ENCODE data around the gene TTC21A.

The TTC21A gene

DNA sequence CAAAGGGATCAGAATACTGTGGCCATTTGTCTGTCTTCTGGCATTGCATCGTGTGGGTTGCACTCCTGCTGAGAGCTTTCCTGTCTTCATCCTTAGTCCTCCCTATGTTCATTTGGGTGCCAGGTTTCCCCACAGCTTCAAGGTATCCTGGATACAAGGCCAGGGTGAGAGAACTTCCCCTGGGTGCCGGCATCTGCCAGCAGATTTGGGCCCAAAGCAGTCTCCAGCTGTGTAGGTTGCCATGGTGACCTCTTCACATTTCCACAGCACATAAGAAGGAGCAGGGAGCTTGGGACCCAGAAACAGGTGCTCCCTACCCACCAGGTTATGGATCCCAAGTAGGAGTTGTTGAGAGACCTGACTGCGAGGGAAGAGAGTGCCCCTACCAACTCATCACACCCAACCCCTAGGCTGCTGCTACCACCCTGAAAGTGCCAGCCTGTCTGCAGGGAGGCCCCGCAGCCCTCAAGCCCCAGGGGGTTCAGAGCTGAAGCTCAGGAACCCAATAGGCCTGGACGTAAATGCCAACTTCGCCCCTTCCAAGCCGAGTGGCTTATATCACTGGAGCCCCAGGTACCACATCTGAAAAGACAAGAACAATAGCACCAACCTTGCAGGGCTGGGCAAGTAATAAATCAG is 19.9 kb downstream of the TTC21A start:
- H3K9me3 ChIP-seq (ENCODE audit: control insufficient read depth in 1 of 2, low read length in 2 of 2): no peaks in the 10 kb centered on the region
- H3K36me3 ChIP-seq (ENCODE audit: control insufficient read depth in 1 of 2, insufficient read depth in 2 of 2, low read length in 2 of 2): no peaks in the 10 kb centered on the region
- no peak overlapping the region for H3K4me3 ChIP-seq (ENCODE audit: low read depth in 1 of 2, low read length in 2 of 2)
- H3K4me1 ChIP-seq (ENCODE audit: control insufficient read depth in 1 of 2, insufficient read depth in 2 of 2, low read length in 2 of 2): peaks cover 16 to 18% of the 10 kb centered on the region in 2 donors
- no peak overlapping the region for H3K27ac ChIP-seq (ENCODE audit: low read depth, low read length)
- H3K9ac ChIP-seq (ENCODE audit: low read depth in 1 of 2, low read length in 2 of 2): no peak overlapping the region
- no peaks in the 10 kb centered on the region for H3K27me3 ChIP-seq (ENCODE audit: control insufficient read depth in 1 of 2, insufficient read depth in 2 of 2, low read length in 2 of 2)

- Histone ChIP-seq H3K4me3 (ENCODE audit: low read depth in 1 of 2, low read length in 2 of 2) (no peak overlapping the region), H3K9ac (ENCODE audit: low read depth in 1 of 2, low read length in 2 of 2) (no peak overlapping the region), H3K4me1 (ENCODE audit: control insufficient read depth in 1 of 2, insufficient read depth in 2 of 2, low read length in 2 of 2) (peaks cover 16 to 18% of the 10 kb centered on the region in 2 donors), H3K36me3 (ENCODE audit: control insufficient read depth in 1 of 2, insufficient read depth in 2 of 2, low read length in 2 of 2) (no peaks in the 10 kb centered on the region), H3K27me3 (ENCODE audit: control insufficient read depth in 1 of 2, insufficient read depth in 2 of 2, low read length in 2 of 2) (no peaks in the 10 kb centered on the region), H3K27ac (ENCODE audit: low read depth, low read length) (no peak overlapping the region), H3K9me3 (ENCODE audit: control insufficient read depth in 1 of 2, low read length in 2 of 2) (no peaks in the 10 kb centered on the region)
Observed at GRCh38 chr3:39127908-39128304, 20.4 kb downstream of the TTC21A start.

GRCh38 chr3:39128951-39129350 is 21.5 kb downstream of the TTC21A start:
- H3K27ac ChIP-seq (ENCODE audit: low read depth, low read length): no peak overlapping the region
- no peak overlapping the region for H3K9ac ChIP-seq (ENCODE audit: low read depth in 1 of 2, low read length in 2 of 2)
- H3K9me3 ChIP-seq (ENCODE audit: control insufficient read depth in 1 of 2, low read length in 2 of 2): no peaks in the 10 kb centered on the region
- peaks cover 16 to 18% of the 10 kb centered on the region in 2 donors for H3K4me1 ChIP-seq (ENCODE audit: control insufficient read depth in 1 of 2, insufficient read depth in 2 of 2, low read length in 2 of 2)
- H3K27me3 ChIP-seq (ENCODE audit: control insufficient read depth in 1 of 2, insufficient read depth in 2 of 2, low read length in 2 of 2): no peaks in the 10 kb centered on the region
- H3K4me3 ChIP-seq (ENCODE audit: low read depth in 1 of 2, low read length in 2 of 2): no peak overlapping the region
- no peaks in the 10 kb centered on the region for H3K36me3 ChIP-seq (ENCODE audit: control insufficient read depth in 1 of 2, insufficient read depth in 2 of 2, low read length in 2 of 2)

DNA sequence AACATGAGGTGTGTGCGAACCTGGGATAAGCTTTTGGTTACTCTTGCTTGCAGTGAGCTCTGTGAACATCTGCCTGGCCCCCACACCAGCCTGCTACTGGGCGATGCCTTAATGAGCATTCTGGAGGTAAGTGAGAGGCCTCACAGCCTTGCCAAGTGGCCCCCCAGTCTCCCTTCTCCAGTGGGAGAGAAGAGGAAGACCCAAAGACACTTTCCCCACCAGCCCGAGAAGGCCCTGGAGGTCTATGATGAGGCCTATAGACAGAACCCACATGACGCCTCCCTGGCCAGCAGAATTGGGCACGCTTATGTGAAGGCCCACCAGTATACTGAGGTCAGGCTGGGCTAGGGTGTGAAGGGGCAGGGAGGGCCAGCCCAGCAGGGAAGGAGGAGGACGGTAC is 22.5 kb downstream of the TTC21A start:
- Histone ChIP-seq H3K4me3 (ENCODE audit: low read depth in 1 of 2, low read length in 2 of 2) (no peak overlapping the region), H3K9me3 (ENCODE audit: control insufficient read depth in 1 of 2, low read length in 2 of 2) (no peaks in the 10 kb centered on the region), H3K27ac (ENCODE audit: low read depth, low read length) (no peak overlapping the region), H3K36me3 (ENCODE audit: control insufficient read depth in 1 of 2, insufficient read depth in 2 of 2, low read length in 2 of 2) (no peaks in the 10 kb centered on the region), H3K9ac (ENCODE audit: low read depth in 1 of 2, low read length in 2 of 2) (no peak overlapping the region), H3K4me1 (ENCODE audit: control insufficient read depth in 1 of 2, insufficient read depth in 2 of 2, low read length in 2 of 2) (peaks cover 16 to 23% of the 10 kb centered on the region in 2 donors), H3K27me3 (ENCODE audit: control insufficient read depth in 1 of 2, insufficient read depth in 2 of 2, low read length in 2 of 2) (no peaks in the 10 kb centered on the region)

DNA sequence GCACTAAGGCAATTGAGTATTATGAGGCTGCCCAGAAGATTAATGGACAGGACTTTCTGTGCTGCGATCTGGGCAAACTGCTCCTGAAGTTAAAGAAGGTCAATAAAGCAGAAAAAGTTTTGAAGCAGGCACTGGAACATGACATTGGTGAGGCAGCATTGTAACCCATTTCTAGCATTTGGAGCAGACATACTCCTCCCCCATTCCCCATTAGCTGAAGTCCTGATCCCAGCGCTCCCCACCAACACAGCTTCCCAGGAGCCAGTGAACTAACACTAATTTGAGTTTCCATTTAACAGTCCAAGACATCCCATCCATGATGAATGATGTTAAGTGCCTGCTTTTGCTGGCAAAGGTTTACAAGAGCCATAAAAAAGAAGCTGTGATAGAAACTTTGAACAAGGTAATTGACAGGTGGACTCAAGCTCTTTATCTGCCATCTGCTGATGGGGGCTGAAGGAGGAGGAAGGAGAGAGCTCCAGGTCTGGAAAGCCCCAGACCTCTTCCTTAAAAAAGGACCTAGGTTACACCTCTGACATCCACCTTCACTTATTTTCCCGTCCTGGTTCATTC is 23.3 kb downstream of the TTC21A start:
- Histone ChIP-seq H3K9me3 (ENCODE audit: control insufficient read depth in 1 of 2, low read length in 2 of 2) (no peaks in the 10 kb centered on the region), H3K4me3 (ENCODE audit: low read depth in 1 of 2, low read length in 2 of 2) (no peak overlapping the region), H3K36me3 (ENCODE audit: control insufficient read depth in 1 of 2, insufficient read depth in 2 of 2, low read length in 2 of 2) (no peaks in the 10 kb centered on the region), H3K27me3 (ENCODE audit: control insufficient read depth in 1 of 2, insufficient read depth in 2 of 2, low read length in 2 of 2) (no peaks in the 10 kb centered on the region), H3K9ac (ENCODE audit: low read depth in 1 of 2, low read length in 2 of 2) (no peak overlapping the region), H3K4me1 (ENCODE audit: control insufficient read depth in 1 of 2, insufficient read depth in 2 of 2, low read length in 2 of 2) (peaks cover 11 to 17% of the 10 kb centered on the region in 2 donors), H3K27ac (ENCODE audit: low read depth, low read length) (no peak overlapping the region)

GRCh38 chr3:39132096-39133092 is 24.9 kb downstream of the TTC21A start:
- no peak overlapping the region for H3K27ac ChIP-seq (ENCODE audit: low read depth, low read length)
- no peak overlapping the region for H3K9ac ChIP-seq (ENCODE audit: low read depth in 1 of 2, low read length in 2 of 2)
- H3K4me3 ChIP-seq (ENCODE audit: low read depth in 1 of 2, low read length in 2 of 2): no peak overlapping the region
- H3K9me3 ChIP-seq (ENCODE audit: control insufficient read depth in 1 of 2, low read length in 2 of 2): no peaks in the 10 kb centered on the region
- peaks cover 0 to 7% of the 10 kb centered on the region in 2 donors for H3K4me1 ChIP-seq (ENCODE audit: control insufficient read depth in 1 of 2, insufficient read depth in 2 of 2, low read length in 2 of 2)
- no peaks in the 10 kb centered on the region for H3K36me3 ChIP-seq (ENCODE audit: control insufficient read depth in 1 of 2, insufficient read depth in 2 of 2, low read length in 2 of 2)
- no peaks in the 10 kb centered on the region for H3K27me3 ChIP-seq (ENCODE audit: control insufficient read depth in 1 of 2, insufficient read depth in 2 of 2, low read length in 2 of 2)

DNA sequence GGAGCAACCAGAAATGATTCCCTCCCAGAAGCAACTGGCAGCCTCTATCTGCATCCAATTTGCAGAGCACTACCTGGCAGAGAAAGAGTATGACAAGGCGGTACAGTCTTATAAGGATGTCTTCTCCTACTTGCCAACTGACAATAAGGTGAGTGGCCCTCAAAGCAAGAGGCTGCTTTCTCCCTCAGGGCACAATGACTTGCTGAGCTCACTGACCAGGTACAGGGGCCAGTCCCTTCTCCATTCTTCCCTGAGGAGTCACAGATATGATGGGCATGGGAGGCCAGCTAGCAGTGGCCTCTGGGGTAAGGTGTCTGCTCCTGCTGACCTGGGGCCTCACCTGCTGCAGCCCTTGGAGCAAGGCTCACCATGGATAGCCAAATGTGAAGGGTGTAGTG is 25.6 kb downstream of the TTC21A start:
- no peak overlapping the region for H3K9ac ChIP-seq (ENCODE audit: low read depth in 1 of 2, low read length in 2 of 2)
- no peak overlapping the region for H3K27ac ChIP-seq (ENCODE audit: low read depth, low read length)
- no peaks in the 10 kb centered on the region for H3K27me3 ChIP-seq (ENCODE audit: control insufficient read depth in 1 of 2, insufficient read depth in 2 of 2, low read length in 2 of 2)

DNA sequence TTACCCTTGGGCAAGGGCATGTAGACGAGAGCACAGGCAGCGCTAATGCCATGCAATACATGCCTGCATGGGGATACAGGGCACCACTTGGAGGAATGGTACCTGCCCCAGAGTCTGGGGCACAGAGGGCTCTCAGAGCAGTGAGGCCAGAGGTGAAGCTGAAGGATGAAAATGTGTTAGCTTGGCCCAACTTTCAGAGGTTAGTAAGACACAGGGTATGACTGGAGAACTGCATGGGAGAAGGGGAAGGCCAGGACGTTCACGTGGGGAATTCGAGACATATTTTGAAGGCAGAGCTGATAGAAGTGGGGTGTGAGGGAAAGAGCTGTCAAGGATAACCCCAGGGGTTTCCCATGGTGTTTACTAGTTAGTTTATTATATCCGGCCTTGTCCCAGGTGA is 26.3 kb downstream of the TTC21A start:
- H3K4me1 ChIP-seq (ENCODE audit: control insufficient read depth in 1 of 2, insufficient read depth in 2 of 2, low read length in 2 of 2): peaks cover 0 to 7% of the 10 kb centered on the region in 2 donors
- no peaks in the 10 kb centered on the region for H3K27me3 ChIP-seq (ENCODE audit: control insufficient read depth in 1 of 2, insufficient read depth in 2 of 2, low read length in 2 of 2)
- no peak overlapping the region for H3K27ac ChIP-seq (ENCODE audit: low read depth, low read length)
- no peaks in the 10 kb centered on the region for H3K9me3 ChIP-seq (ENCODE audit: control insufficient read depth in 1 of 2, low read length in 2 of 2)
- H3K4me3 ChIP-seq (ENCODE audit: low read depth in 1 of 2, low read length in 2 of 2): no peak overlapping the region
- peaks cover 0 to 3% of the 10 kb centered on the region in 2 donors for H3K36me3 ChIP-seq (ENCODE audit: control insufficient read depth in 1 of 2, insufficient read depth in 2 of 2, low read length in 2 of 2)
- H3K9ac ChIP-seq (ENCODE audit: low read depth in 1 of 2, low read length in 2 of 2): no peak overlapping the region

More for the DNA sequence above, 25.6 kb downstream of the TTC21A start:
- Histone ChIP-seq H3K4me1 (ENCODE audit: control insufficient read depth in 1 of 2, insufficient read depth in 2 of 2, low read length in 2 of 2) (peaks cover 0 to 7% of the 10 kb centered on the region in 2 donors), H3K36me3 (ENCODE audit: control insufficient read depth in 1 of 2, insufficient read depth in 2 of 2, low read length in 2 of 2) (no peaks in the 10 kb centered on the region), H3K9me3 (ENCODE audit: control insufficient read depth in 1 of 2, low read length in 2 of 2) (no peaks in the 10 kb centered on the region), H3K4me3 (ENCODE audit: low read depth in 1 of 2, low read length in 2 of 2) (no peak overlapping the region)

DNA sequence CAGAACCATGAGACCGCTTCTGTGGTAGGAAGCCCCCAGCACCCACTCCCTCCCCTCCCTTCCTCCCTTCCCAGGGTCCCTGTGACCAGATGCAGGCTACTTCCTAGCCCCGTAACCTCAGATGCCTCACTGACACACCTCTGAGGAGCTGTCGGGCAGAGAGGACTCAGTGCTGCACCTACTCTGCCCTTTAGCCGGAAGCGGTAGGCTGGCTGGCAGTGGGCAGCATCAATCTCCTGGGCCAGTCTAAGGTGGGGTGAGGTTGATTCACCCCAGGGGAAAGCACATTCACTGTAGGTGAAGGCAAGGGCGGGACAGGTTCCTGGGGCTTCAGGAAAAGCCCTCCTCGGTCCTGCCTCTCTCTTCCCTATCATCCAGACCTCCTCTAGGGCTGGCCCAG is 26.8 kb downstream of the TTC21A start:
- no peaks in the 10 kb centered on the region for H3K9me3 ChIP-seq (ENCODE audit: control insufficient read depth in 1 of 2, low read length in 2 of 2)
- no peak overlapping the region for H3K4me3 ChIP-seq (ENCODE audit: low read depth in 1 of 2, low read length in 2 of 2)
- H3K4me1 ChIP-seq (ENCODE audit: control insufficient read depth in 1 of 2, insufficient read depth in 2 of 2, low read length in 2 of 2): peaks cover 0 to 7% of the 10 kb centered on the region in 2 donors
- H3K27ac ChIP-seq (ENCODE audit: low read depth, low read length): no peak overlapping the region
- peaks cover 0 to 3% of the 10 kb centered on the region in 2 donors for H3K36me3 ChIP-seq (ENCODE audit: control insufficient read depth in 1 of 2, insufficient read depth in 2 of 2, low read length in 2 of 2)
- H3K27me3 ChIP-seq (ENCODE audit: control insufficient read depth in 1 of 2, insufficient read depth in 2 of 2, low read length in 2 of 2): no peaks in the 10 kb centered on the region
- no peak overlapping the region for H3K9ac ChIP-seq (ENCODE audit: low read depth in 1 of 2, low read length in 2 of 2)

All from duodenal mucosa (tissue), 2 donors.